Caco-2 (cell line): ENCODE data around the gene IL2RA. TPM values are rescaled to one million over a fixed set of nuclear protein-coding genes. Genes with fewer than 3 reads are reported as not detected.

Source experiments
- BruUV-seq: library from RNA; stranded (reverse); fragments of 400-500 nt; replicated peaks from 2 replicates; lab custom pipeline; 2021; lab: Mats Ljungman, UMichigan
- CTCF ChIA-PET: fragments of 300-600 bp; sonication (Branson Sonifier 250); formaldehyde crosslinking; loops from one replicate; lab custom pipeline; 2022; ENCODE audit warnings: antibody characterized with exemption; lab: Charles Lee
- POLR2A ChIA-PET: fragments of 300-600 bp; sonication (Branson Sonifier 250); formaldehyde crosslinking; loops from one replicate; lab custom pipeline; 2022; ENCODE audit warnings: antibody characterized with exemption; lab: Charles Lee
- DNase-seq, 2 experiments: peaks; one replicate each; pipeline versions ENCODE4 v3.0.0 to v3.0.0-alpha.2; 2020 to 2022
- H3K27me3 ChIP-seq: replicated peaks from 2 replicates; pipeline ENCODE4 v1.6.0; 2011; ENCODE audit warnings: low read length; ENCODE audit not compliant: control insufficient read depth, insufficient read depth
- H3K36me3 ChIP-seq: 2 replicates; pipeline ENCODE4 v1.5.1; 2011; ENCODE audit warnings: low read length; ENCODE audit not compliant: control insufficient read depth, insufficient read depth
- H3K4me1 ChIP-seq: fragments of 250-450 bp; sonication (Bioruptor Pico); 2 replicates; pipeline ENCODE4 v1.5.1; 2020; ENCODE audit warnings: mild to moderate bottlenecking
- H3K4me3 ChIP-seq: 2 replicates; pipeline ENCODE4 v1.5.1; 2011; ENCODE audit warnings: low read depth, mild to moderate bottlenecking, control low read depth, low read length
- H3K9me3 ChIP-seq: fragments of 250-450 bp; sonication (Bioruptor Pico); 2 replicates; pipeline ENCODE4 v1.5.1; 2020; ENCODE audit warnings: mild to moderate bottlenecking, moderate library complexity
- H3K27ac Mint-ChIP-seq: one replicate; pipeline ENCODE4 v1.8.0; 2022; ENCODE audit warnings: mixed read lengths; ENCODE audit not compliant: unreplicated experiment
- H3K27me3 Mint-ChIP-seq: one replicate; pipeline ENCODE4 v1.8.0; 2022; ENCODE audit warnings: mixed read lengths; ENCODE audit not compliant: insufficient read depth, unreplicated experiment
- H3K36me3 Mint-ChIP-seq: one replicate; pipeline ENCODE4 v1.8.0; 2022; ENCODE audit warnings: mild to moderate bottlenecking, mixed read lengths; ENCODE audit not compliant: insufficient read depth, unreplicated experiment
- H3K4me1 Mint-ChIP-seq: one replicate; pipeline ENCODE4 v1.8.0; 2022; ENCODE audit warnings: low read depth, mixed read lengths; ENCODE audit not compliant: unreplicated experiment
- H3K4me3 Mint-ChIP-seq: one replicate; pipeline ENCODE4 v1.8.0; 2022; ENCODE audit warnings: mild to moderate bottlenecking, moderate library complexity, mixed read lengths; ENCODE audit not compliant: unreplicated experiment
- H3K9me3 Mint-ChIP-seq: one replicate; pipeline ENCODE4 v1.8.0; 2022; ENCODE audit warnings: mixed read lengths; ENCODE audit not compliant: unreplicated experiment
- CTCF ChIP-seq, 2 experiments: fragments of 200-600 bp in 1 of 2; IDR thresholded peaks; 1 replicate in 1 of 2; 2 replicates in 1 of 2; pipeline versions ENCODE4 v1.5.1 to v1.8.0; 2011 to 2022; ENCODE audit warnings: antibody characterized with exemption in 1 of 2, control low read depth in 1 of 2, inconsistent platforms in 1 of 2, low read depth in 1 of 2, low read length in 1 of 2, mild to moderate bottlenecking in 1 of 2, moderate library complexity in 1 of 2; ENCODE audit not compliant: insufficient read depth in 1 of 2, severe bottlenecking in 1 of 2, unreplicated experiment in 1 of 2
- intact Hi-C: fragments of 100-400 bp; cut with micrococcal nuclease; formaldehyde crosslinking; loops from one replicate; pipeline ENCODE4 v1.10.0; 2022; ENCODE audit not compliant: unreplicated experiment
- total RNA-seq: library from RNA; stranded (reverse); gene quantifications from 2 replicates; pipeline ENCODE4 v1.2.3, GENCODE V29; 2022

The IL2RA gene
- total RNA-seq, 1 experiment from 2014 or later = not detected

GRCh38 chr10:6019796-6020195 lies 42.4 kb downstream of the IL2RA start:
- Histone ChIP-seq H3K36me3 (no peaks in the 10 kb centered on the region), H3K9me3 (no peaks in the 10 kb centered on the region), H3K4me3 (no peak overlapping the region), H3K4me1 (no peaks in the 10 kb centered on the region), H3K27me3 (no peaks in the 10 kb centered on the region; the same call in 1 of the 2 replicates)
- peaks cover 9% of the 10 kb centered on the region for H3K27me3 Mint-ChIP-seq
- no peak overlapping the region for H3K4me3 Mint-ChIP-seq
- BruUV-seq = no TSS peak
- no peak for TF ChIP-seq CTCF (IDR thresholded peaks at IDR 0.05; ENCODE audit: insufficient read depth in 1 of 2, low read depth in 1 of 2, low read length in 1 of 2, severe bottlenecking in 1 of 2, unreplicated experiment in 1 of 2)
- H3K36me3 Mint-ChIP-seq = no peaks in the 10 kb centered on the region
- ChIA-PET POLR2A (no interaction called here), CTCF (no interaction called here)
- H3K4me1 Mint-ChIP-seq = no peaks in the 10 kb centered on the region
- no peak for DNase-seq
- intact Hi-C loops = no loop called here
- peaks cover 11% of the 10 kb centered on the region for H3K9me3 Mint-ChIP-seq
- no peak overlapping the region for H3K27ac Mint-ChIP-seq

- no peaks in the 10 kb centered on the region for H3K36me3 ChIP-seq
- H3K27me3 Mint-ChIP-seq = peaks cover 9% of the 10 kb centered on the region
These were observed 43.0 kb downstream of the IL2RA start for GRCh38 chr10:6019010-6019782.

GRCh38 chr10:6018422-6018821 lies 43.7 kb downstream of the IL2RA start:
- H3K36me3 ChIP-seq = no peaks in the 10 kb centered on the region
- no peak overlapping the region for H3K4me3 ChIP-seq
- H3K36me3 Mint-ChIP-seq = no peaks in the 10 kb centered on the region
- peaks cover 6% of the 10 kb centered on the region for H3K27me3 Mint-ChIP-seq
- no peak for DNase-seq
- no peaks in the 10 kb centered on the region for H3K4me1 ChIP-seq
- BruUV-seq = no TSS peak
- H3K4me3 Mint-ChIP-seq = no peak overlapping the region
- POLR2A ChIA-PET = no interaction called here
- no peaks in the 10 kb centered on the region for H3K4me1 Mint-ChIP-seq
- no peak overlapping the region for H3K27ac Mint-ChIP-seq
- CTCF ChIA-PET = no interaction called here
- intact Hi-C loops = no loop called here
- H3K9me3 Mint-ChIP-seq = peaks cover 11% of the 10 kb centered on the region
- H3K9me3 ChIP-seq = no peaks in the 10 kb centered on the region
- no peaks in the 10 kb centered on the region; the same call in 1 of the 2 replicates for H3K27me3 ChIP-seq
- TF ChIP-seq CTCF (IDR thresholded peaks at IDR 0.05; ENCODE audit: insufficient read depth in 1 of 2, low read depth in 1 of 2, low read length in 1 of 2, severe bottlenecking in 1 of 2, unreplicated experiment in 1 of 2) = no peak

More at GRCh38 chr10:6019010-6019782, 43.0 kb downstream of the IL2RA start:
- BruUV-seq = no TSS peak
- Histone ChIP-seq H3K4me1 (no peaks in the 10 kb centered on the region), H3K27me3 (no peaks in the 10 kb centered on the region; the same call in 1 of the 2 replicates), H3K4me3 (no peak overlapping the region), H3K9me3 (no peaks in the 10 kb centered on the region)
- no peak for DNase-seq
- no peak for TF ChIP-seq CTCF (IDR thresholded peaks at IDR 0.05; ENCODE audit: insufficient read depth in 1 of 2, low read depth in 1 of 2, low read length in 1 of 2, severe bottlenecking in 1 of 2, unreplicated experiment in 1 of 2)
- peaks cover 11% of the 10 kb centered on the region for H3K9me3 Mint-ChIP-seq
- ChIA-PET POLR2A (interaction anchor here (0.5 kb wide), 1 partner anchor 9 kb away, joined by 3 read pairs; no protein-coding TSS in a partner anchor), CTCF (no interaction called here)
- intact Hi-C loops = no loop called here
- H3K27ac Mint-ChIP-seq = no peak overlapping the region
- H3K4me3 Mint-ChIP-seq = no peak overlapping the region
- H3K4me1 Mint-ChIP-seq = no peaks in the 10 kb centered on the region
- H3K36me3 Mint-ChIP-seq = no peaks in the 10 kb centered on the region
